HEK293T (cell line): ENCODE data around the gene ALLC.

Source experiments
- BHLHE40 ChIP-seq: fragments of 450-650 bp; IDR thresholded peaks from 2 replicates; pipeline ENCODE4 v1.6.1; 2016; ENCODE audit warnings: mild to moderate bottlenecking, moderate library complexity, borderline replicate concordance
- ELF4 ChIP-seq: fragments of 450-650 bp; IDR thresholded peaks from 2 replicates; pipeline ENCODE4 v1.6.1; 2017; ENCODE audit warnings: antibody characterized with exemption
- FOXA1 ChIP-seq: fragments of 450-650 bp; IDR thresholded peaks from 2 replicates; pipeline ENCODE4 v1.6.1; 2016; ENCODE audit warnings: mild to moderate bottlenecking
- FOXK2 ChIP-seq: fragments of 450-650 bp; IDR thresholded peaks from 2 replicates; pipeline ENCODE4 v1.6.1; 2016; ENCODE audit warnings: mild to moderate bottlenecking
- FOXM1 ChIP-seq: fragments of 450-650 bp; IDR thresholded peaks from 2 replicates; pipeline ENCODE4 v1.6.1; 2017; ENCODE audit warnings: mild to moderate bottlenecking, borderline replicate concordance
- LEF1 ChIP-seq: fragments of 450-650 bp; IDR thresholded peaks from 2 replicates; pipeline ENCODE4 v1.6.1; 2017; ENCODE audit warnings: mild to moderate bottlenecking, borderline replicate concordance
- NFRKB ChIP-seq: fragments of 450-650 bp; IDR thresholded peaks from 2 replicates; pipeline ENCODE4 v1.6.1; 2016; ENCODE audit warnings: mild to moderate bottlenecking, moderate library complexity
- PKNOX1 ChIP-seq: fragments of 450-650 bp; IDR thresholded peaks from 2 replicates; pipeline ENCODE4 v1.6.1; 2016
- SUZ12 ChIP-seq: fragments of 450-650 bp; IDR thresholded peaks from 2 replicates; pipeline ENCODE4 v1.6.1; 2016; ENCODE audit warnings: mild to moderate bottlenecking
- ZNF384 ChIP-seq: fragments of 450-650 bp; IDR thresholded peaks from 2 replicates; pipeline ENCODE4 v1.6.1; 2016

GRCh38 chr2:3664118-3664517, 6.1 kb downstream of the ALLC start:
- TF ChIP-seq FOXA1 (no peak), ZNF384 (no peak), FOXM1 (no peak), SUZ12 (no peak), NFRKB (no peak), LEF1 (no peak), PKNOX1 (no peak), ELF4 (no peak), BHLHE40 (no peak), FOXK2 (no peak)
